ENCODE results near the gene MYO1D. TPM values are rescaled to one million over a fixed set of nuclear protein-coding genes. Genes with fewer than 3 reads are reported as not detected.

Gene MYO1D
- total RNA-seq, 1 donor from 2014 or later: 18.0 TPM

DNA sequence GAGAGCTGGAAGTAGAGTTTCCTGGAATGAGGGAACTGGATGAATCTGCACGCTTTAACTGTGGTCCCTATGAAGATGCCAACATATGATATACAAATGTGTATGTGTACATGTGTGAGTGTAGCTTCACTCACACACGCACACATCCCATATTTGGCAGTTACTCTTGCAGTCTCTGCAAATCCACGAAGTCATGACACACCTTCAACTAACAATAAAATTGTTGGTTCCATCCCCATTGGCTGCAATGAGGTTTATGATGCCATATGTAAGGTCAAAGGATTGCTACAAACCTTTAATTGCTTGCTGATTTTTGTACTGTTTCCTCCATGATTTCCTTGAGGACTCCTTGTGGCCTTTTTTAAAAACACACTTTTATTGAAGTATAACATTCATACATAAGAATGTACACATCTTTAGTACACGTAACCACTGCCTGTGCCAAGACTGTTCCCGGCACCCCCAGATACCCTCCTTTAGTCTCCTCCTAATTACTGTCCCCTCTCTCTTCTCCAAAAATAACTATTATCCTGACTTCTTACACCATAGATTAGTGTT is 22.0 kb downstream of the MYO1D start:
- Histone ChIP-seq H3K9ac (ENCODE audit: low read length) (no peak overlapping the region), H3K36me3 (ENCODE audit: insufficient read depth, low read length) (no peaks in the 10 kb centered on the region), H3K4me2 (ENCODE audit: low read length) (no peak overlapping the region), H3K79me2 (ENCODE audit: insufficient read depth, low read length) (no peaks in the 10 kb centered on the region), H3K9me3 (ENCODE audit: insufficient read depth, low read depth, low read length) (no peaks in the 10 kb centered on the region), H4K20me1 (ENCODE audit: insufficient read depth, low read length) (no peaks in the 10 kb centered on the region), H3K4me1 (ENCODE audit: insufficient read depth, low read length) (peaks cover 3% of the 10 kb centered on the region), H3K4me3 (ENCODE audit: insufficient read depth, low read depth, low read length) (no peak overlapping the region), H3K27me3 (ENCODE audit: insufficient read depth, low read length) (no peaks in the 10 kb centered on the region), H2AFZ (ENCODE audit: low read depth, low read length) (no peak overlapping the region), H3K27ac (ENCODE audit: low read depth, low read length) (no peak overlapping the region)
- no peaks in the 10 kb centered on the region for H3K36me3 Mint-ChIP-seq (ENCODE audit: low read depth, unreplicated experiment)
- peaks cover 9% of the 10 kb centered on the region for H3K4me1 Mint-ChIP-seq (ENCODE audit: low read depth, unreplicated experiment)
- H3K9me3 Mint-ChIP-seq (ENCODE audit: unreplicated experiment): no peaks in the 10 kb centered on the region
- no peak for TF ChIP-seq EZH2 (IDR thresholded peaks at IDR 0.05; ENCODE audit: insufficient read depth, low read length)
- TF ChIP-seq, protein P1, sequence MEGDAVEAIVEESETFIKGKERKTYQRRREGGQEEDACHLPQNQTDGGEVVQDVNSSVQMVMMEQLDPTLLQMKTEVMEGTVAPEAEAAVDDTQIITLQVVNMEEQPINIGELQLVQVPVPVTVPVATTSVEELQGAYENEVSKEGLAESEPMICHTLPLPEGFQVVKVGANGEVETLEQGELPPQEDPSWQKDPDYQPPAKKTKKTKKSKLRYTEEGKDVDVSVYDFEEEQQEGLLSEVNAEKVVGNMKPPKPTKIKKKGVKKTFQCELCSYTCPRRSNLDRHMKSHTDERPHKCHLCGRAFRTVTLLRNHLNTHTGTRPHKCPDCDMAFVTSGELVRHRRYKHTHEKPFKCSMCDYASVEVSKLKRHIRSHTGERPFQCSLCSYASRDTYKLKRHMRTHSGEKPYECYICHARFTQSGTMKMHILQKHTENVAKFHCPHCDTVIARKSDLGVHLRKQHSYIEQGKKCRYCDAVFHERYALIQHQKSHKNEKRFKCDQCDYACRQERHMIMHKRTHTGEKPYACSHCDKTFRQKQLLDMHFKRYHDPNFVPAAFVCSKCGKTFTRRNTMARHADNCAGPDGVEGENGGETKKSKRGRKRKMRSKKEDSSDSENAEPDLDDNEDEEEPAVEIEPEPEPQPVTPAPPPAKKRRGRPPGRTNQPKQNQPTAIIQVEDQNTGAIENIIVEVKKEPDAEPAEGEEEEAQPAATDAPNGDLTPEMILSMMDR (IDR thresholded peaks at IDR 0.05; ENCODE audit: insufficient read depth, low read depth, low read length): no peak
- DNase-seq (ENCODE audit: low read depth) (no peak), FAIRE-seq (no peak)
- H3K27me3 Mint-ChIP-seq (ENCODE audit: low read depth, unreplicated experiment): no peaks in the 10 kb centered on the region
- H3K27ac Mint-ChIP-seq (ENCODE audit: unreplicated experiment): no peak overlapping the region
- H3K4me3 Mint-ChIP-seq (ENCODE audit: unreplicated experiment): no peak overlapping the region

DNA sequence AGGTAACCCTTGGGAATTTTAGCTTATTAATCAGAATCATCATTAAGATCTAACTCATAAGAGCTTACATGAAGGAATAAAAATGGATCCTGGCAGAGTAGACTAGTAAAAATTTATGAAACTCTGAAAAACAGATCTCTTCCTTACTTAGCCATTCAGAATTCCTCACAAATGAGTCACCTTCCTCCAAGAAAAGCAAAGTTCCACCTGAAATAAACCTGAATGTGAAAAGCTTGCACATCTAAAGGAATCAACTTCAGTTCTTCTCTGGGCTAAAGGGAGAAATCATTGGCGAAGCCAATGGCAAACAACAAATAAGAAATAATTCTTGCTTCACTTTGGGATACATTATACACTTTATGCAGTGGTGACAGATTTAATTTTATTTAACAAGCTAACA is 22.7 kb downstream of the MYO1D start:
- Mint-ChIP-seq H3K4me1 (ENCODE audit: low read depth, unreplicated experiment) (peaks cover 8% of the 10 kb centered on the region), H3K27me3 (ENCODE audit: low read depth, unreplicated experiment) (no peaks in the 10 kb centered on the region), H3K4me3 (ENCODE audit: unreplicated experiment) (no peak overlapping the region), H3K9me3 (ENCODE audit: unreplicated experiment) (no peaks in the 10 kb centered on the region), H3K27ac (ENCODE audit: unreplicated experiment) (no peak overlapping the region), H3K36me3 (ENCODE audit: low read depth, unreplicated experiment) (no peaks in the 10 kb centered on the region)
- H2AFZ ChIP-seq (ENCODE audit: low read depth, low read length): no peak overlapping the region
- no peak overlapping the region for H3K27ac ChIP-seq (ENCODE audit: low read depth, low read length)
- no peaks in the 10 kb centered on the region for H3K27me3 ChIP-seq (ENCODE audit: insufficient read depth, low read length)
- H3K9ac ChIP-seq (ENCODE audit: low read length): no peak overlapping the region
- no peaks in the 10 kb centered on the region for H4K20me1 ChIP-seq (ENCODE audit: insufficient read depth, low read length)
- peak overlapping the region; percentile 29 for H3K4me2 ChIP-seq (ENCODE audit: low read length)
- no peaks in the 10 kb centered on the region for H3K79me2 ChIP-seq (ENCODE audit: insufficient read depth, low read length)
- H3K4me1 ChIP-seq (ENCODE audit: insufficient read depth, low read length): peaks cover 3% of the 10 kb centered on the region
- no peak for DNase-seq (ENCODE audit: low read depth)
- FAIRE-seq: peak; percentile 75
- H3K36me3 ChIP-seq (ENCODE audit: insufficient read depth, low read length): no peaks in the 10 kb centered on the region
- TF ChIP-seq, protein P1 (IDR thresholded peaks at IDR 0.05; ENCODE audit: insufficient read depth, low read depth, low read length): no peak
- TF ChIP-seq EZH2 (IDR thresholded peaks at IDR 0.05; ENCODE audit: insufficient read depth, low read length): no peak
- no peaks in the 10 kb centered on the region for H3K9me3 ChIP-seq (ENCODE audit: insufficient read depth, low read depth, low read length)
- no peak overlapping the region for H3K4me3 ChIP-seq (ENCODE audit: insufficient read depth, low read depth, low read length)

DNA sequence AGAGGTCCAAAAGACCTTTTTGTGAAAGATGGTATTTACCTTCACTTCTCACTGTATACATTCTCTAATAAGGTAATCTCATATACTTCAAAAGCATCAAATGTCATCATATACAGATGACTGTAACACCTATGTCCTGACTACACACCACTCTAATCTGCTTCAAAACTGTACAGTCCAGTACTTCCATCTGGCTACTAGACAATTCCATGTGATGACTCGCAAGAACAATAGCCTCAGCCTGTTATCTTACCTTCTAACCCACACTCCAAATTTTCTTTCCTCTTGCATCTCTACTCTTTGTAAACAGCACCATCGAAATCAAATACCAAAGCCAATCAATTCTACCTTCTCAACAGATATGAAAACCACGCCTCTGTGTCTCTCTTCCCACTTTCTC is 24.1 kb downstream of the MYO1D start:
- H3K4me1 Mint-ChIP-seq (ENCODE audit: low read depth, unreplicated experiment): peaks cover 8% of the 10 kb centered on the region
- no peaks in the 10 kb centered on the region for H3K36me3 Mint-ChIP-seq (ENCODE audit: low read depth, unreplicated experiment)
- H3K9ac ChIP-seq (ENCODE audit: low read length): no peak overlapping the region
- FAIRE-seq: peak; percentile 20
- H4K20me1 ChIP-seq (ENCODE audit: insufficient read depth, low read length): no peaks in the 10 kb centered on the region
- no peaks in the 10 kb centered on the region for H3K79me2 ChIP-seq (ENCODE audit: insufficient read depth, low read length)
- H3K4me3 Mint-ChIP-seq (ENCODE audit: unreplicated experiment): no peak overlapping the region
- no peak overlapping the region for H3K27ac Mint-ChIP-seq (ENCODE audit: unreplicated experiment)
- peaks cover 3% of the 10 kb centered on the region for H3K4me1 ChIP-seq (ENCODE audit: insufficient read depth, low read length)
- H3K27ac ChIP-seq (ENCODE audit: low read depth, low read length): no peak overlapping the region
- H3K36me3 ChIP-seq (ENCODE audit: insufficient read depth, low read length): no peaks in the 10 kb centered on the region
- TF ChIP-seq EZH2 (IDR thresholded peaks at IDR 0.05; ENCODE audit: insufficient read depth, low read length): no peak
- TF ChIP-seq, protein P1 (IDR thresholded peaks at IDR 0.05; ENCODE audit: insufficient read depth, low read depth, low read length): no peak
- no peaks in the 10 kb centered on the region for H3K9me3 Mint-ChIP-seq (ENCODE audit: unreplicated experiment)
- H3K4me2 ChIP-seq (ENCODE audit: low read length): no peak overlapping the region
- no peaks in the 10 kb centered on the region for H3K27me3 ChIP-seq (ENCODE audit: insufficient read depth, low read length)
- H3K4me3 ChIP-seq (ENCODE audit: insufficient read depth, low read depth, low read length): no peak overlapping the region
- no peaks in the 10 kb centered on the region for H3K27me3 Mint-ChIP-seq (ENCODE audit: low read depth, unreplicated experiment)
- no peak for DNase-seq (ENCODE audit: low read depth)
- no peaks in the 10 kb centered on the region for H3K9me3 ChIP-seq (ENCODE audit: insufficient read depth, low read depth, low read length)
- H2AFZ ChIP-seq (ENCODE audit: low read depth, low read length): no peak overlapping the region
